Stomach smooth muscle (tissue), 2 donors: ENCODE measurements around the gene DNAJA4.

Experiments
- H3K27ac ChIP-seq: one replicate; pipeline ENCODE4 v1.7.0; 2013; ENCODE audit warnings: mild to moderate bottlenecking, low read length, inconsistent platforms
- H3K27me3 ChIP-seq, 2 donors: one replicate each; pipeline ENCODE4 v1.7.0; 2013; ENCODE audit warnings: low read length in 2 of 2; ENCODE audit not compliant: insufficient read depth in 2 of 2, control insufficient read depth in 1 of 2
- H3K36me3 ChIP-seq, 2 donors: one replicate each; pipeline ENCODE4 v1.7.0; 2013; ENCODE audit warnings: low read length in 2 of 2; ENCODE audit not compliant: control insufficient read depth in 2 of 2, insufficient read depth in 2 of 2
- H3K4me1 ChIP-seq: one replicate; pipeline ENCODE4 v1.7.0; 2013; ENCODE audit warnings: low read length; ENCODE audit not compliant: control insufficient read depth, insufficient read depth
- H3K4me3 ChIP-seq, 2 donors: one replicate each; pipeline ENCODE4 v1.7.0; 2013; ENCODE audit warnings: low read length in 2 of 2
- H3K9ac ChIP-seq, 2 donors: one replicate each; pipeline ENCODE4 v1.7.0; 2013; ENCODE audit warnings: low read length in 2 of 2, mild to moderate bottlenecking in 1 of 2
- H3K9me3 ChIP-seq, 2 donors: one replicate each; pipeline ENCODE4 v1.7.0; 2013; ENCODE audit warnings: low read length in 2 of 2; ENCODE audit not compliant: control insufficient read depth in 2 of 2
- donor health status: healthy.
- donor health status: Pancreatic carcinoma.

Gene DNAJA4

GRCh38 chr15:78323693-78324092 lies 59.3 kb downstream of the DNAJA4 start:
- Histone ChIP-seq H3K9me3 (no peaks in the 10 kb centered on the region), H3K36me3 (no peaks in the 10 kb centered on the region), H3K9ac (no peak overlapping the region), H3K4me1 (peaks cover 10% of the 10 kb centered on the region), H3K27ac (no peak overlapping the region), H3K27me3 (peaks cover 0 to 2% of the 10 kb centered on the region in 2 donors), H3K4me3 (no peak overlapping the region)

- Histone ChIP-seq H3K9ac (no peak overlapping the region), H3K4me1 (peaks cover 10% of the 10 kb centered on the region), H3K27me3 (peaks cover 0 to 2% of the 10 kb centered on the region in 2 donors), H3K27ac (no peak overlapping the region), H3K9me3 (no peaks in the 10 kb centered on the region), H3K4me3 (no peak overlapping the region), H3K36me3 (no peaks in the 10 kb centered on the region)
Observed at GRCh38 chr15:78324144-78324543, 59.8 kb downstream of the DNAJA4 start.

- H3K36me3 ChIP-seq, result no peaks in the 10 kb centered on the region
- H3K4me3 ChIP-seq, result no peak overlapping the region
- H3K27ac ChIP-seq, result no peak overlapping the region
- H3K9me3 ChIP-seq, result no peaks in the 10 kb centered on the region
- H3K27me3 ChIP-seq, result no peaks in the 10 kb centered on the region
- H3K9ac ChIP-seq, result no peak overlapping the region
- H3K4me1 ChIP-seq, result peaks cover 10% of the 10 kb centered on the region
Observed at GRCh38 chr15:78325092-78325843, 60.9 kb downstream of the DNAJA4 start.

- H3K27ac ChIP-seq, result no peak overlapping the region
- peaks cover 10% of the 10 kb centered on the region for H3K4me1 ChIP-seq
- H3K4me3 ChIP-seq, result no peak overlapping the region
- H3K9ac ChIP-seq, result no peak overlapping the region
- no peaks in the 10 kb centered on the region for H3K9me3 ChIP-seq
- no peaks in the 10 kb centered on the region for H3K27me3 ChIP-seq
- H3K36me3 ChIP-seq, result no peaks in the 10 kb centered on the region
Observed at GRCh38 chr15:78327466-78327865, 63.1 kb downstream of the DNAJA4 start.

- Histone ChIP-seq H3K4me3 (no peak overlapping the region), H3K36me3 (no peaks in the 10 kb centered on the region), H3K27me3 (no peaks in the 10 kb centered on the region), H3K27ac (no peak overlapping the region), H3K9me3 (no peaks in the 10 kb centered on the region), H3K9ac (no peak overlapping the region), H3K4me1 (peaks cover 10% of the 10 kb centered on the region)
Observed at GRCh38 chr15:78329625-78330024, 65.3 kb downstream of the DNAJA4 start.
